GM18951 (cell line): ENCODE measurements around the gene KATNIP.

Experiments used
- POLR2A ChIP-seq: IDR thresholded peaks from 4 replicates; pipeline ENCODE4 v1.6.1; 2011; ENCODE audit warnings: mild to moderate bottlenecking; ENCODE audit not compliant: insufficient read length, insufficient read depth; ENCODE audit errors: extremely low read depth
- in situ Hi-C: fragments of 300-500 bp; cut with MboI; formaldehyde crosslinking; loops from one replicate; pipeline ENCODE4 v1.12.0; 2022; ENCODE audit warnings: low sequenced_read_pairs, mixed read lengths, inconsistent platforms; ENCODE audit not compliant: unreplicated experiment

Gene KATNIP

DNA sequence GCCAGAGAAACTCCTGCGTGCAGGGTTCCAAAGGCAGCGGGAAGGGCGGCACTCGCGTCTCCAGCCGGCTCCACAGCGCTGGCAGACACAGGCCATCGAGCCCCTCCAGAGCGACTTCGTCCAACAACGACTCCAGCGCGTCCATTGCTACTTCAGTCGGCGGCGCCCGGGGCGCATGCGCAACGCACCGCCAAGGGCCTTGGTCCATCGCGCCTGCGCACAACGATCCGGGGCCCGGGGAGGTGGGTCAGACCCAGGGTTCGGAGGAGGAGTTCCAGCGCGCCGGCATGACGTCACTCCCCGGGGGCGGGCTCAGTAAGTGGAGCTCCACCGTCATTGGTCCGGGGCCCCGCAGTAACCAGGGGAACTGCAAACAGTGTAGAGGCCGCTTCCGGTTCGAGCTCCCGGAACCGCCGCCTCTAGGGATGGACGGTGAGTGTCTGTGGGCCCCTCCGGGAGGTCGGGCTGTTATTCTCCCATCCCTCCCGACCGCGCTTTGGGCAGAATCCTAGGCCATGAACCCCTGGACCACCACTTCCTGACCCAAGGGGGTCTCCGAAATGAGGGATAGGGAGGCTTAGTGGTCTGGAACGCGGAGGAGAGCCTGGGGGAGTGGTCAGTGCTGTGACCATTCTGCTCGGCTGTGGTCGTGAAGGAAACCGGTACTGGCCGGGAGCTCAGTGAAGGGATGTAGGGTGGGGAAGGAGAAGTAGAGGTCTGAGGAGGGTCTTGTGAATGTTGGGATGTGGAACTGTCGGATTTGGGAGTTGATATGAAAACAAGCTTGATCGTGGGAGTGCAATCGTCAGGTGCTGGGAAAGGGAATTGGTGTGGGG is at the start of gene KATNIP, which contains the start of gene GTF3C1:
Gene KATNIP, plus strand, starts transcription at position 399 of the 836 bp plus-strand sequence. Its CDS starts 27 bp downstream, at position 426.
Gene GTF3C1, minus strand, starts transcription at position 168 of the 836 bp plus-strand sequence. Its CDS starts 23 bp downstream, at position 145.
- in situ Hi-C loops, result no loop called here
- TF ChIP-seq POLR2A, result peak; percentile 83

DNA sequence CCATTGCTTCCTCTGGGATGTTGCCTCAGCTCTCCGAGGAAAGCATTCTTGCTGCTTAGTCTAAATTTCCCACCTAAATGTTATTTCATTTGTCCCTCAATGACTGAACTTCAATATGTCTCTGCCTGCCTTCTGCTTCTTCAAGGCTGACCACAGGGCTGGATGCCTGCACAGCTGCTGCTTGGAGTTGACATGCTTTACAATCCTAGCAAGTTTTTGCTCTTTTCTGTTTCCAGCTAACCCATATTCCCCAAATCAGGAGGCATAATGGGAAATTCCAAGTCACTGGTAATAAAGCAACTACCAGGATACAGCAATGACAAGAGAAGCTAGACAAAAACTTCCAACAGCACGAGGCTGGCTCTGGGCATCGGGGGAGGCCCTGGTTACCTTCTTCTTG is 49.1 kb upstream of the KATNIP start:
- TF ChIP-seq POLR2A, result no peak
- in situ Hi-C loops, result no loop called here

DNA sequence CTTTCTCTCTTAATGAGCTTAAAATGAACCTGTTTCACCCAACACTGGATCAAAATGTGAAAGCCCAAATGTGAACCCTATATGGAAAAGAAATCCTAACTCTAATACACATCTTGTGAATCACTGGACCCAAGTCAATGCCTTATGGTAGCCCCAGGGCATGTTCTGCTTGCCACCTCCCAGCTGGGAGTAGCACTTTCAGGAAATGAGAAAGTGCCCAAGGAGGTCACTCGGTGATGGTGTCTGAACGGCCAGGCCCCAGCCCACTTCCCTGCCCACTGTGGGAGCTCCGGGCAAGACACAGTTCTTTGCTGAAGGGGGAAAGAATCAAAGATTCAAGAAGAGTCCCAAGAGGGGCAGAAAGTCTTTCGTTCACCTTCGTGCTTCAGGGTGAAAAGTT is 46.3 kb upstream of the KATNIP start:
- in situ Hi-C loops, result no loop called here
- no peak for TF ChIP-seq POLR2A

DNA sequence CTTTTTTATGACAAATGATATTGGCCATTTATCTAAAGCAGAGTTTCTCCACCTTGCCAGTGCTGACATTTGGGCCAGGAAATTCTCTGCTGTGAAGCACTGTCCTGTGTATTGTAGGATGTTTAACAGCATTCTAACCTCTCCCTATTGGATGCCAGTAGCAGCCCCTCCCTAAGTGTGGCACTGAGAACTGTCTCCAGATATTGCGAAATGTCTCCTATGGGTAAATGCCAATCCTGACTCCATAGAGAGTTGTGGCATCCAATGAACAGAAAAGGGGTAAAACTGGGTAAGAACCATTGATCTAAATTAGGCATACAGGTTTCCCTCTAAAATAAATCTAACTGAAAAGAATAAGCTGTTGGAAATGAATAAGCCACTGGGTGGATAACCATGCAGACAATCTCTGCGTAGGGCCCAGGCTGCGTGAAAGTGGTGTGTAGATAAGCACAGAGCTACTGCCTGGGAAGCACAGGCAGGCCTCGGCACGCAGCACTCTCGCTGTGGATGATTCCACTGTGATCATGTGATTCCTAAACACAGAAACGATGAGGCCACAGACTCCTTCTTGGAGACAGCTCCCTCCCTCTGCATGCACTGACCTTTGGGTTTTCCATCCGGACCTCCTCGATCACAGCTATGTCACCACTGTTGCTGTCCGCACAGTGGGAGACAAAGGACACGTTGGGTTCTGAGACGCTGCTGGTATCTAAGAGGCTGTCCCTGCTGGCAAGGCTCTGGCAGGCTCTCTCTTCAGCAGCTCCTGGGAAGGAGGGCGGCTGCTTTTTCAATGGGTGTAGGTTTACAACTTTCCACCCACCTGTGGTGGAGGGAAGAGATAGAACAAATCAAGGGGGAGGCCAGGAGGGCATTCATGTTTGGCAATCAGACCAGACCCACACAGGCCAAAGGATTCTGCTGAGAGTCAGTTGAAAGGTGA is 44.4 kb upstream of the KATNIP start:
- TF ChIP-seq POLR2A, result no peak
- in situ Hi-C loops, result no loop called here

DNA sequence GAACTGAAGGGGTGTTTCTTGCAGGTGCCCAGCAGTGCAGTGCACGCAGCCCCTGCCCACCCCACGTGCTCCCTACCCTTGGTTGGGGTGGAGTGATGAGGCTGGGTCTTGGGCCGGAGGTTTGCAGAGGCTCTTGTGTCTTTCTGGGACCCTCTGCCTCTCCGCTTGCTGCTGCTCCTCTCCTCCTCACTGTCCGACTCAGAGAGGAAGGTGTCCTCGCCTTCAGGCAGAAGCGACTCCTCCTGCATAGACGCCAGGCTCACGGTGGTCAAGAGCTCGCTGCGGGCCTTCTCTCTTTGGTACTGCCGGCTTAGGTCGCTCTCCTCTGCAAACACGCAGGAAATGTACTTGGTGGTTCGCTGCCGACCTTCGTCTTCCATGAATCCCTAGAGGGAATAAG is 43.2 kb upstream of the KATNIP start:
- no peak for TF ChIP-seq POLR2A
- in situ Hi-C loops, result no loop called here

DNA sequence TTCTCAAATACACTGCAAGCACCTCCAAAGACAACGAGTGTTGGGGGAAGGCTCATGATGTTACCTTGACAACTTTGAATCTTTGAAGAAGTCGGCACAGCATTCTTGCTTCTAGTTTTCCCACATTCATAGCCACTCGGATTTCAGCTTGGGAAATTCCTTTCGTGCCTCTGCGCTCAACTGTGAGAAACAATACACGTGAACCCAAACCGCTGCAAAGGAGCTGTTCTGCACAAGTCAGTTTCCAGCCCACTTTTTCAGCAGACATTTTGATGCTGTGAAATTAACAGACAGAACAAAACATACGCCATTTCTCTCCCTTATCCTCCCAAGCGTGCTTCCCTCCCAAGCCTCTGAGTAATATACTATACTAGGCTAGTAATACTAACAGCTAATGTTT is 41.5 kb upstream of the KATNIP start:
- in situ Hi-C loops, result no loop called here
- no peak for TF ChIP-seq POLR2A

DNA sequence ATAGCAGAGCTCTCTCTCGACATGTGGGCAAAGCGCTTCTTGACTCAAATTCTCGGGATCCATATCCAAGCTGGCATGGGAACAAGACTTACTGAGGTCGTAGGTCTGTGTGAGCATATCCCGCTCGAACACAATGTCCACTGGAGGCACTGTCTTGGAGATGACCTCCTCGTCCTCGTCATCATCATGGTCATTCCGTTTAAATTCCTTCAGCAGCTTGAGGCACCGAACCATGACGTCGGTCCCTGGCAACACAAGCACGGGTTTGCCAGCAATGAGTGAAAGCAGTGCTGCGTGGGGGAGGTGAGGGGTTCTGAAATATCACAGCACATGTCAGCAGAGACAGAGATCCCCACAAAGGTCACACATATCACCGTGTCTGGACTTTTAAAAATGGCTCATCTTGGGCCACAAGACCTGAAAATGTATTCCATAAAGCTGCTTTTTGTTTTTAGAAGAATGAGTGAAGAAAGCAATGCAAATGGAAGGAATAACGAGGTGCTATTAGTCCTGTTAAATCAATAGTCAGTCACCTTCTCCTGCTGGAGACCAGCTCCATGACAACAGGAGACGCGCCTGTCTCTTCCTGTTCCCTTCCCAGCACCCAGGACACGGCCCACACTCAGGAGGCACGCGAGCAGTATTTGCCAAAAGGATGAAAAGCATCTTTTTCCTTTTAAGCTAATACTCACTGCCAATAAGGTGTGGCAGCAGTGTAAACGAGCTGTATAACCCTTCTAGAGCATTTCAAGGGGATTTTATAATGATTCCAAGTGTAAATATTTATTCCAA is 38.1 kb upstream of the KATNIP start:
- in situ Hi-C loops, result no loop called here
- TF ChIP-seq POLR2A, result no peak

DNA sequence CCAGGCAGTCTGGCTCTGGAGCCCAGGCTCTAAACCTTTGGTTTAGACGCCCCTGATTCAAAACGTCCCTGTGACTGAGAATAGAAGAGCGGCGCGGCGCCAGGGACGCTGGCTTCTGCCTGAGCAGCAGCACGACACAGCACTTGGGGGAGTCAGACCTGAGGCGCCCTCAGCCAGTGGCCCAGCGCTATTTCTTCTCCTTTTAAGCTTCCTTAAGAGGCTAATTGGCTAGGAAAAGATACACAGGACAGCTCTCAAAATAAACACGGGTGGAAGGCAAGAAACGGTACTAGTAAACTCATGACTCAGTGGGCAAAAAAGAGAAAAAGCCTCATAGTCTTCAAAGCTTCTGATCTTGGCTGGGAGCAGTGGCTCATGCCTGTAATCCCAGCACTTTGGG is 35.1 kb upstream of the KATNIP start:
- no peak for TF ChIP-seq POLR2A
- in situ Hi-C loops, result no loop called here

DNA sequence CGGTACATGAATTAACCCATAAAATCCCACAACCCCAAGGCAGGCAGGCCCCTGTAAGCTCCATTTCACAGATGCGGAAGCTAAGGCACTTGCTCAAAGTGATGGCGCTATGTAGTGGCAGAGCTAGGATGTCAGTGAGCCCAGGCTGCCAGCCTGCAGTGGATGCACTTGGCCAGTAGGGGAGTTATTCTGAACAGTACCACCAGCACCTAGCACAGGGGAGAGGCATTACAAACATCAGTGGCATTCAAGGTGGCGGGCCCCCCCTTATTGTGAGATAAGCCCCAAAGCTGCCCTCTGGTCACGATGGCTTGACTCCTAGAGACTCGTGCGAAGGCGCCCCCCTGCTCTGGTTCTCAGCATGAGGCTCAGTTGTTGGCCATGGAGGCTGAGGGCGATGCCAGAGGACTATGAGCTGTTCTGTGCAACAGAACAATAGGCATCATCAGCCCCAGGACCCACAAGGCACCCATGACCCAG is 34.0 kb upstream of the KATNIP start:
- TF ChIP-seq POLR2A, result no peak
- in situ Hi-C loops, result no loop called here

DNA sequence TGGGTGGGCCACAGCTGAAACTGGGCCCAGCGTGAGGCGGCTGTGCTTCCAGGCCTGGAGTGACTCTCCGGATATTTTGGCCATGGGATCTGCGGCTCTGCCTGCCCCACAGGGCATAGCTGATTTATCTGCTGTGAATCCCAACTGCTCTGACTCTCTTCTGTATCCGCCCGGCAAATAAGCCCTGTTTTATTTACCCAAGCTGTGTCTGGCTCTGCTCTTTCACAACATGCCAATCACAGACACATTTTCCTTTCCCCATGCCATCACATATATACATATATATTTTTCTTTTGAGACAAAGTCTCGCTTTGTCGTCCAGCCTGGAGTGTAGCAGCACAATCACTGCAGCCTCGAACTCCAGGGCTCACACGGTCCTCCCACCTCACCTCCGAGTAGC is 33.6 kb upstream of the KATNIP start:
- in situ Hi-C loops, result no loop called here
- TF ChIP-seq POLR2A, result no peak

DNA sequence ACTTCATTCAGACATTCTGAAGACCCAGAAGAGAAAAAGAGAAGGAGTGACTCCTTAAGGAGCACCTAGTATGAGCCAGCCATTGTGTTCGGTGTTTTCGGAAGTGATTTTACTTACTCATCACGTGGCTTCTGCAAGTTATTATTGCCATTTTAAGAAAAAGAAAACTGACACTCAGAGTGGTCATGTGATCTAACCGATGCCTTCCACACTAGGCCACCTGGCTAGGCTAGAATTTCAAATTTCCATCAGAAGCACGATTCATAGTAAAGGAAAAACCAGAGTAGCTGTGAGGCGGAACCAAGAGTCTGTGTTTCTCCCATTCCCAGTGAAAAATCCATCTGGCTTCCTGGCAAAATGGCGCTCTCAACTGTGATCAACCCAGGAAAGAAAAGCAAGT is 32.3 kb upstream of the KATNIP start:
- in situ Hi-C loops, result no loop called here
- TF ChIP-seq POLR2A, result no peak

DNA sequence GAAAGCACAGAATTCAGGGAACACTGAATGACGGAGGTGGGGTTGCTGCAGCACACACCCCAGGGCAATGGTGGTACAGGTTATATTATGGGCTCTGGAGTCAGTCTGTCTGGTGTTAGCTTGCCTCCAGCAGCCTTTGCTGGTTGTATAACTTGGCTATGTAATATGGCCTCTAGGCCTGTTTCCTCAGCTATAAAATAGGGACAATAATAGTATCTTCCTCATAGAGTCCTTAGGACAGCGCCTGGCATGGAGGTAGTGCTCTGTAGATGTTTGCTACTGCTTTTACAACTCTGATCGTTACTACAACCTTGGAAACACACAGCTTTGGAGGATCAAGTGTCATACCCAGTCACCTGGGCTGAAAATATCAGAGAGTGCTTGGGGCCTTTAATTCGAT is 31.7 kb upstream of the KATNIP start:
- in situ Hi-C loops, result no loop called here

DNA sequence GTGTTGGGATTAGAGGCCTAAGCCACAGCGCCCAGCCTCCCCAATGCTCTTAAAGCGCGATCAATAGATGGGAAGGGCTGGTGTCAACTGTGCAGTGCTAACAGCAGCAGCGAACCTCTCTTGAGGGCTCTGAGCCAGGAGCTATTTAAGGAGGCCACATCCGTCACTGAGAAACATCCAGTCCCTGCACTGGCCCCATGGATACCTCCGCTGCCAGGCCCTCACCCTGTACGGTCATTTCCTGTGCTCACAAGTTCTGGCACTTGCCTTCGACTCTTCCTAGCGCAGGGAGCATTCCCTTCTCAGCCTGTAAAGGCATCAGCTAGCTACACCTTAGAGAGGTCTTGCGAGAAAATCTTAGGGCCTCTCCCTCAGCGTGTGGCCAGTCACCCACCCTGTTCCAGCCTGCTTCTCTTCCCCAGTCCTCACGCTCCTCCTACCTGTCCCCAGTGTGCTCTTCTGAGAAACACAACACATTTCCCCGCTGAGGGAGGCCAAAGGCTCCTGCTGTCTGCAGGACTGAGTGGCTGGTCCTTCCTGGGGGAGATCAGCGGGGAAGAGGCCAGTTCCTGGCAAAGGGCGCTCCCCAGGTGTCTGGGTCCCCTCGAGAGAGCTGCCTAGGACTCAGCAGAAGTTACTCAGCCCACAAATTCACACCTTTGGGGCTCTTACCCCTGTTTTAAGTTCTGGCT is 28.8 kb upstream of the KATNIP start:
- in situ Hi-C loops, result no loop called here
- TF ChIP-seq POLR2A, result no peak

More for the DNA sequence above, 31.7 kb upstream of the KATNIP start:
- no peak for TF ChIP-seq POLR2A
